Measurements from ENCODE around the gene EPM2A.

EPM2A gene

GRCh38 chr6:145648149-145648548 lies 87.2 kb downstream of the EPM2A start:
- Histone ChIP-seq H3K36me3 (no peaks in the 10 kb centered on the region), H3K4me1 (no peaks in the 10 kb centered on the region), H3K27ac (no peak overlapping the region), H3K4me3 (no peak overlapping the region), H4K20me1 (no peaks in the 10 kb centered on the region), H3K9me3 (replicated peaks in 1 of 11) (no peaks in the 10 kb centered on the region), H3K27me3 (no peaks in the 10 kb centered on the region), H3K9ac (no peak overlapping the region), H3K4me2 (no peak overlapping the region)
- TF ChIP-seq Cebpa-rat (IDR thresholded peaks at IDR 0.05), result no peak

DNA sequence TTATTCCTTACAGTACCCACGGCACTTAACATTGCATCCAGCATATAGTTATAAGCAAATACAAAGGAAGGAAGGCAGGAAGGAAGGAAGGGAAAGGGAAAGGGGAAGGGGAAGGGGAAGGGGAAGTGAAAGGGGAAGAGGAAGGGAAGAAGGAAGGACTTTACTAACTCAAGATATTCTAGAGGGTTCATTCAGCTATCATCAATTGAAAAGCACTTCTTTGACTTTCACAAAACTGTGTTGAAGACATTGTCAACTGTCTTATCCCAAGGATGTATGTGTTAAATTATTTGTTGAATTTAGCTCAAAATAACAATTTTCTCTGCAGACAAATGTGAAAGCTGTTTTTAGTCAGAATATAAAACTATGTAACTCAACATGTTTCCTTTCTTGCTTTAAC lies 87.7 kb downstream of the EPM2A start:
- no peaks in the 10 kb centered on the region for H3K4me1 ChIP-seq
- no peak overlapping the region for H3K4me3 ChIP-seq
- no peak overlapping the region for H3K27ac ChIP-seq
- no peaks in the 10 kb centered on the region for H3K36me3 ChIP-seq
- no peak overlapping the region for H3K9ac ChIP-seq
- H4K20me1 ChIP-seq, result no peaks in the 10 kb centered on the region
- H3K27me3 ChIP-seq, result no peaks in the 10 kb centered on the region
- no peaks in the 10 kb centered on the region for H3K9me3 ChIP-seq (replicated peaks in 1 of 11)
- H3K4me2 ChIP-seq, result no peak overlapping the region
- TF ChIP-seq Cebpa-rat (IDR thresholded peaks at IDR 0.05), result no peak

GRCh38 chr6:145643760-145644159 lies 91.6 kb downstream of the EPM2A start:
- Histone ChIP-seq H3K9ac (no peak overlapping the region), H3K27me3 (no peaks in the 10 kb centered on the region), H3K4me2 (no peak overlapping the region), H3K9me3 (replicated peaks in 1 of 11) (no peaks in the 10 kb centered on the region), H3K4me1 (no peaks in the 10 kb centered on the region), H3K27ac (no peak overlapping the region), H3K36me3 (no peaks in the 10 kb centered on the region), H3K4me3 (no peak overlapping the region), H4K20me1 (no peaks in the 10 kb centered on the region)
- TF ChIP-seq Cebpa-rat (IDR thresholded peaks at IDR 0.05), result no peak

- TF ChIP-seq Cebpa-rat (IDR thresholded peaks at IDR 0.05), result no peak
- no peak overlapping the region for H3K9ac ChIP-seq
- no peaks in the 10 kb centered on the region for H3K27me3 ChIP-seq
- H3K4me1 ChIP-seq, result no peaks in the 10 kb centered on the region
- H3K4me3 ChIP-seq, result no peak overlapping the region
- peaks cover 0 to 3% (median 0%) of the 10 kb centered on the region in 11 experiments; a peak in 2 of 22 replicates for H3K36me3 ChIP-seq
- H4K20me1 ChIP-seq, result peaks cover 0 to 3% (median 0%) of the 10 kb centered on the region in 11 experiments; a peak in 1 of 22 replicates
- no peaks in the 10 kb centered on the region for H3K9me3 ChIP-seq (replicated peaks in 1 of 11)
- no peak overlapping the region for H3K4me2 ChIP-seq
- H3K27ac ChIP-seq, result no peak overlapping the region
Observed at GRCh38 chr6:145633981-145634627, 101.2 kb downstream of the EPM2A start.

DNA sequence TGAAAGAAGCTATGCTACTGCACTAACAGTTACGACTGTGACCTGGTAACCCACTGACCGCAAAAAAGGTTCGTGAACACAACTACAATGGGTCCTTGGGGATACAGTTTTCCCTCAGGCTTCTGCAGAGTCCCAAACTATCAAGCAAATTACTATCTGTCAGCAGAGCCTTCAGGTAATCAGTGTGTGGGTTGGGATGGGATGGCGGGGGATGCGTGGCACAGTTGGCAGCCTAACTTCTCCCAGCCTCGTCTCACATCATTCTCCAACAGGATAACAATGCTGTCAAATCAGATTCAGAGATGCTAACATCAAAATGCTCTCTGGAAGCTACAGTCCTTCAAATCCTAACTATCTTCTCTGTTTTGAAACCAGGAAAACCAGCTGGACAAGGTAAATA lies 102.3 kb downstream of the EPM2A start:
- Histone ChIP-seq H3K27ac (no peak overlapping the region), H3K4me3 (no peak overlapping the region), H4K20me1 (peaks cover 0 to 3% (median 0%) of the 10 kb centered on the region in 11 experiments; a peak in 1 of 22 replicates), H3K9me3 (replicated peaks in 1 of 11) (no peaks in the 10 kb centered on the region), H3K4me1 (no peaks in the 10 kb centered on the region), H3K9ac (no peak overlapping the region), H3K27me3 (no peaks in the 10 kb centered on the region), H3K4me2 (no peak overlapping the region), H3K36me3 (peaks cover 0 to 8% (median 0%) of the 10 kb centered on the region in 11 experiments; a peak in 2 of 22 replicates)
- TF ChIP-seq Cebpa-rat (IDR thresholded peaks at IDR 0.05), result no peak

- Histone ChIP-seq H3K4me2 (no peak overlapping the region), H3K9me3 (replicated peaks in 1 of 11) (0 out of 22 replicates have a peak, but pooled peaks cover 0 to 3% (median 0%) of the 10 kb centered on the region in 11 experiments), H3K4me3 (no peak overlapping the region), H3K9ac (no peak overlapping the region), H4K20me1 (peaks cover 0 to 3% (median 0%) of the 10 kb centered on the region in 11 experiments; a peak in 1 of 22 replicates), H3K4me1 (no peaks in the 10 kb centered on the region), H3K27me3 (no peaks in the 10 kb centered on the region), H3K27ac (no peak overlapping the region), H3K36me3 (peaks cover 0 to 17% (median 7%) of the 10 kb centered on the region in 11 experiments; a peak in 8 of 22 replicates)
- TF ChIP-seq Cebpa-rat (IDR thresholded peaks at IDR 0.05), result no peak
Observed at GRCh38 chr6:145631374-145631773, 103.9 kb downstream of the EPM2A start.

DNA sequence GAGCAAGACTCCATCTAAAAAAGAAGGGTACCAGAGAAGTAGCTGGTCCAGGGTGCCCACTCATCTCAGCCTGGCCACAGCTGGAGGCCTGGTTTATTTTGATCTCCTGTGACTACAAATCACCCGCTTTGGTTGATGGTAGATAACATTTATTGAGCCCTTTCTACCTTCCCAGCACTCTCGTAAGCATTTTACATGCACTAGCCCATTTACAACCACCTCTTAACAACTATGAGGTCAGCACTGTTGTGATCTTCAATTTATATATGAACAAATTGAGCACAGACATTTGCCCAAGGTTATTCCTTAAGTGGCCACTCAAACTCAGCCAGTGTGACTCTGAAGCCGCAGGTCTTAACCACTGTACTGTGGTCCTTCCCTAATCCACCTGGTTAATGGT lies 104.7 kb downstream of the EPM2A start:
- TF ChIP-seq Cebpa-rat (IDR thresholded peaks at IDR 0.05), result no peak
- Histone ChIP-seq H3K27me3 (no peaks in the 10 kb centered on the region), H3K27ac (no peak overlapping the region), H3K4me2 (no peak overlapping the region), H3K4me3 (no peak overlapping the region), H3K9ac (no peak overlapping the region), H4K20me1 (peaks cover 0 to 3% (median 0%) of the 10 kb centered on the region in 11 experiments; a peak in 1 of 22 replicates), H3K9me3 (replicated peaks in 1 of 11) (0 out of 22 replicates have a peak, but pooled peaks cover 0 to 3% (median 0%) of the 10 kb centered on the region in 11 experiments), H3K36me3 (peaks cover 0 to 17% (median 7%) of the 10 kb centered on the region in 11 experiments; a peak in 8 of 22 replicates), H3K4me1 (no peaks in the 10 kb centered on the region)

GRCh38 chr6:145629478-145629877 lies 105.8 kb downstream of the EPM2A start:
- Histone ChIP-seq H3K4me1 (no peaks in the 10 kb centered on the region), H3K9ac (no peak overlapping the region), H3K4me2 (no peak overlapping the region), H3K4me3 (no peak overlapping the region), H4K20me1 (peaks cover 0 to 3% (median 0%) of the 10 kb centered on the region in 11 experiments; a peak in 1 of 22 replicates), H3K27me3 (no peaks in the 10 kb centered on the region), H3K27ac (no peak overlapping the region), H3K36me3 (peaks cover 0 to 17% (median 7%) of the 10 kb centered on the region in 11 experiments; a peak in 8 of 22 replicates), H3K9me3 (replicated peaks in 1 of 11) (0 out of 22 replicates have a peak, but pooled peaks cover 0 to 3% (median 0%) of the 10 kb centered on the region in 11 experiments)
- no peak for TF ChIP-seq Cebpa-rat (IDR thresholded peaks at IDR 0.05)

DNA sequence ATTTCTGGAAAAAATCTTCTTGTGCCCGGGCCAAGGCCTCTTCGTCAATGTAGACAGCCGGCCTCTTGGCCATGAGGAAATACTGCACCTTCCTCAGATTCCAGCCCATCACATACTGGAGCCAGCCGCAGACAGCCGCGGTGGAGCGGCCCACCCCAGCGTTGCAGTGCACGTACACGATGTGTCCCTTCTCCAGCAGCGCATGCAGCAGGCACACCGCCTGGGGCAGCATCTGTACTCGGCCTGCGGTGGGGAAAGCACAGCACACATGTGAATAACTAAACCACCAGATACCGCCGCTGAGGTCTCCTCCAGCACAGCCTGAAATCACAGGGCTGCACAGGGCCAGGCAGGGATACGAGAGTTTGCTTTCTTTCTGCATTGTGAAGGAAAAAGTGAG lies 107.9 kb downstream of the EPM2A start:
- TF ChIP-seq Cebpa-rat (IDR thresholded peaks at IDR 0.05), result no peak
- Histone ChIP-seq H3K27me3 (no peaks in the 10 kb centered on the region), H3K36me3 (peaks cover 0 to 17% (median 7%) of the 10 kb centered on the region in 11 experiments; a peak in 8 of 22 replicates), H3K27ac (no peak overlapping the region), H3K4me2 (no peak overlapping the region), H4K20me1 (no peaks in the 10 kb centered on the region), H3K4me3 (no peak overlapping the region), H3K9me3 (replicated peaks in 1 of 11) (peaks cover 0 to 5% (median 2%) of the 10 kb centered on the region in 11 experiments; a peak in 5 of 22 replicates), H3K9ac (no peak overlapping the region), H3K4me1 (no peaks in the 10 kb centered on the region)
